ENCODE results near the gene TIMELESS. TPM values are rescaled to one million over a fixed set of nuclear protein-coding genes. Genes with fewer than 3 reads are reported as not detected.
"Not testable (repeated sequence)": the region's sequence is repeated elsewhere in the genome, so short reads cannot be mapped to it uniquely, and the experiment has no call there.

The TIMELESS gene
- polyA plus RNA-seq, 4 donors, result 33.6 to 38.4 (median 36.9) TPM

- DNase-seq (ENCODE audit: low read depth in 4 of 4, low spot score in 3 of 4), result no peak
Observed at GRCh38 chr12:56413392-56413791, 35.8 kb downstream of the TIMELESS start.

DNA sequence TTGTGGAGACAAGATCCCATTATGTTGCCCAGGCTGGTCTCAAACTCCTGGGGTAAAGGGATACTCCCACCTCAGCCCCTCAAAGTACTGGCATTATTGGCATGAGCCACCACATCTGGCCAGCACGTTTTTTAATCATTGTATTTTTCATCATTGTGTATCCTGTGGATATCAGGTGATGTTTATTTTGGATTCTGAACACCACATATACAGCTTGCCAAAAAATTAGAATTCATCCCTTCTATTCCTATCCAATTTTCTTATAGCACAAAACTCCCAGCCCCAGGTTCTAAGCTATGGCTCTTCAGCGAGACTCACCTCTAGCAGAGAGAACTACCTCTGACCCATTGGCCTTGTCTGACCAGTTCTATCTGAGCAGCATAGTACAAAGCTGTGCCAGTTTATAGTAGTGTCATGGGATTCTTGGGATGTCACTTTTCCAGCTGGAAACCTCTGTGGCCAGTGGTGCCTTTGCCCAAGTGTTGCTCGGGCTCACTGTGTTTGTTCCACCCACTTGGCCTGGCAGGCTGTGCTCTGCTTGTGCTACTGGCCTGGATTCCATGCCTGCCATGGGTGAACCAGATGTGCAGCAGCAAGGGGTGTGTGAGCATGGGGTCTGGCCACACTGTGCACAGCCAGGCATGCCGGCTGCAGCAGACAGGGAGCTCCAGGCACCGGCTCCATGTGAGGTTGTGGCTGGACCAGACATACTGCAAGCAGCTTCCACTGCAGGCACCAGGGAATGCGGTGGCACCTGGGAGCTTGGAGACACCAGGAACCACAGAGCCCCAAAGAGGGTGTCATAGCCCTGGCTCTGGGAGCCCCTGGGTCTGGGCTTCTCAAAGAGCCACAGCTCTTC lies 37.2 kb downstream of the TIMELESS start:
- DNase-seq (ENCODE audit: low read depth in 4 of 4, low spot score in 3 of 4), result no peak

DNA sequence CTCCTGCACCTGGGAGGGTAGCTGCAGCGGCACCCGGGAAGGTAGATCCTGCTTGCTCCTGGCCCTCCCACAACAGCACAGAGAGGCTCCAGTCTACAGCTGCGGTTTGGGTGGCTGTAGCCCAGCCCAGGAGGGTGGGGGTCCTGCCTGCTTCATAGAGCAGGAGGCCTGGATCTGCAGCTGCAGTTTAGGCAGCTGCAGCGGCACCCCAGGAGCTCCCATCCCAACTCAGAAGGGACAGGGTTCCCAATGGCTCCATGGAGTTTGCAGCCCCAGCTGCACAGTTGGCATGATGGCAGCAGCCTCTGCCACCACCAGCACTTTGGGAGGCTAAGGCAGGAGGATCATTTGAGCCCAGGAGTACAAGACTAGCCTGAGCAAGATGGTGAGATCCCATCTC lies 38.5 kb downstream of the TIMELESS start:
- DNase-seq (ENCODE audit: low read depth in 4 of 4, low spot score in 3 of 4), result no peak

DNA sequence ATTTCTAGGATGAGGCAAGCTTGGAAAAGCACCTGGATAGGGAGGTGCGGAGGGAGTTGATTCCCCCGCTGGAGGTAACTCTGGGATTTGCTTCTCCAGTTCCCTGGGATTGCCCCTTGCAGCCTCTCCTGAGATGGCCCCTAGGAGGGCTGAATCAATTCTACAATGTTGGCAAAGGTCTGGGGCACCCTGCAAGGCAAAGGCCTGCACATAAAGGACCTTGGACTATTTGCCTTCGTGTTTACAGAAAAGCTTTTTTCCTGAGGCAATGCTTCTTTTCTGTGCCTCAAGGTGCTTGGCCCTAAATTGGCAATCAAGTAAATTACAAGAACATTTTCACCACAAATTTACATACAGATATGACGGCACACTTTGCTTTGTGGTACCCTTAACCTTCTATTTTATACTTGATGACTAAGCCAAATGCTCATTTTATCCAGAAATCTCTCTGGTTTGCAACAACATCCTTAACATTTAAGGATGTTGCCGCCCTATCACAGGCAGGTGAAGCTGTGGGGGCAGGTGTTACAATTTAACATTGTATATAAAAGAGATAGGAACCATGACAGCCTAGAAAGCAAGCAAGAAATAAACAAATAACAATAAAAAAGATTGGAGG lies 40.3 kb downstream of the TIMELESS start:
- DNase-seq (ENCODE audit: low read depth in 4 of 4, low spot score in 3 of 4), result no peak

DNA sequence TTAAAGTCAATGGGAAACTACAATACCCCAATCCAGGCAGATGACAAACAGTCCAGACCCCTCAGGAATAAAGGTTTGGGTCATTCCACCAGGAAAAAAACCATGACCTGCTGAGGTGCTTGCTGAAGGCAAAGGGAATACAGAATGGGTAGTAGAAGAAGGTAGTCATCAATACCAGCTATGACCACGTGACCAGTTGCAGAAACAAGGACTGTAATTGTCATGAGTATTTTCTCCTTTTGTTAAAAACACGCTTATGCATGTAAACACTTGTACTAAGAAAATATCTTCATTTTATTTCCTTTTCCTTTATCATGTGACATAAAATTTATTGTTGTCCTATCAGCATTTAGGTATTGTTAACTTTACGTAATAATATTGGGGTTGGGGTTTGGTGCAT lies 45.0 kb downstream of the TIMELESS start:
- not testable (repeated sequence) for DNase-seq (ENCODE audit: low read depth in 4 of 4, low spot score in 3 of 4)

GRCh38 chr12:56401612-56402011 lies 47.6 kb downstream of the TIMELESS start:
- not testable (repeated sequence) for DNase-seq (ENCODE audit: low read depth in 4 of 4, low spot score in 3 of 4)

- DNase-seq (ENCODE audit: low read depth in 4 of 4, low spot score in 3 of 4), result not testable (repeated sequence)
Observed at GRCh38 chr12:56401125-56401524, 48.1 kb downstream of the TIMELESS start.

GRCh38 chr12:56399466-56399865 lies 49.8 kb downstream of the TIMELESS start:
- not testable (repeated sequence) for DNase-seq (ENCODE audit: low read depth in 4 of 4, low spot score in 3 of 4)

- DNase-seq (ENCODE audit: low read depth in 4 of 4, low spot score in 3 of 4), result no peak
Observed at GRCh38 chr12:56398324-56398723, 50.9 kb downstream of the TIMELESS start.

DNA sequence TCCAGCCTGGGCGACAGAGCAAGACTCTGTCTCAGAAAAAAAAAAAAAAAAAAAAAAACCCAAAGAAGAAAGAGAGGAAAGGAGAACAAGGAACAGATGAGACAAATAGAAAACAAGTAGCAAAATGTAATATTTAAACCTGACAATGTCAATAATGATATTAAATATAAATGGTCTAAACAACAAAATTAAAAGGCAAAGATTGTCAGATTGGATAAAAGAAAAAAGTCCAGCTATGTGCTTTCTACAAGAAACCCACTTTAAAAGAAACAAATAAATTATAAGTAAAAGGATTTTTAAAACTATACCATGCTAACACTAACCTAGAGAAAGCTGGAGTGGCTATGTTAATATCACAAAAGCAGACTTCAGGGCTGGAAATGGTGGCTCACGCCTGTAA lies 56.9 kb downstream of the TIMELESS start:
- no peak for DNase-seq (ENCODE audit: low read depth in 4 of 4, low spot score in 3 of 4)

DNA sequence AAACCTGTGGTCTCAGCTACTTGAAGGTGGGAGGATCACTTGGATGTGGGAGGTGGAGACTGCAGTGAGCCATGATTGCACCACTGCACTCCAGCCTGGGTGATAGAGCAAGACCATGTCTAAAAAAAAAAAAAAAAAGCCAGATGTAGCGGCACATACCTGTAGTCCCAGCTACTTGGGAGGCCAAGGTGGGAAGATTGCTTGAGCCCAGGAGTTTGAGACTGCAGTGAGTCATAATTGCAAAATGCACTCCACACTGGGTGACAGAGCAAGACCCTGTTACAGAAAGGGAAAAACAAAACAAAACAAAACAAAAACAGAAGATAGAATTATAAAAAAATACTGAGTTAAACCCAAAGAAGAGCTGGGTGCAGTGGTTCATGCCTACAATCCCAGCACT lies 57.5 kb downstream of the TIMELESS start:
- DNase-seq (ENCODE audit: low read depth in 4 of 4, low spot score in 3 of 4), result no peak

DNA sequence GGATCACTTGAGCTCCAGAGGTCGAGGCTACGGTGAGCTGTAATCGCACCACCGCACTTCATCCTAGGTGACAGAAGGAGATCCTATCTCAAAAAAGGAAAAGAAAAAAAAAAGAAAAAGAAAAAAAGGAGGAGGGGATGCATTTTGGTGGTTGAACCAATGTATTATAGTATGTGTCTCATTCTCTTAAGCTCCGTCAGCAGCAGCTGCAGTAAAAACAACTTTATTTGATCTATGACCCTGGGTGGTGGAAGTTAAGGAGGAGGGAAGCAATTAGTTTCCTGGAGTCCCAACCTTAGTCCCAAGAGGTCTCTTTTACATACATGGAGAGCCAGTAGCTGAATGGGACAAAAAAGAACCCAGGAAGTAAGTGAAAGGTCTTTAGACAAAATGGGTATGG lies 59.8 kb downstream of the TIMELESS start:
- DNase-seq (ENCODE audit: low read depth in 4 of 4, low spot score in 3 of 4), result peak in 1 of 4 donors; percentile 27

- peak in 1 of 4 donors; percentile 28 for DNase-seq (ENCODE audit: low read depth in 4 of 4, low spot score in 3 of 4)
Observed at GRCh38 chr12:56387152-56387736, 62.0 kb downstream of the TIMELESS start.

DNA sequence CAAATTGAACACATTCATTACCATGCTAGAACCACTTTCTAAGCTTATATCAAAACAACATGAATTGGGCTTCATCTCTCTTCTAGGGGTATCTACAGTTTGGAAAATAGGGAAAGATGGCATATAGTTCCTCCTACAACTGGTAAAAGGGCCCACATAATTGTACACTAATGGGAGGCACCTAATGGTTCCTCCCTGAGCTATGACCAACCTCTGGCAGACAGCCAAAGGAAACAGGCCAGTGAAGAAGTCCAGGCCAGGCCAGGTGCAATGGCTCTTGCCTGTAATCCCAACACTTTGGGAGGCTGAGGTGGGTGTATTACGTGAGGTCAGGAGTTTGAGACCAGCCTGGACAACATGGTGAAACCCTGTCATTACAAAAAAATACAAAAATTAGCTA lies 63.4 kb downstream of the TIMELESS start:
- no peak for DNase-seq (ENCODE audit: low read depth in 4 of 4, low spot score in 3 of 4)

DNA sequence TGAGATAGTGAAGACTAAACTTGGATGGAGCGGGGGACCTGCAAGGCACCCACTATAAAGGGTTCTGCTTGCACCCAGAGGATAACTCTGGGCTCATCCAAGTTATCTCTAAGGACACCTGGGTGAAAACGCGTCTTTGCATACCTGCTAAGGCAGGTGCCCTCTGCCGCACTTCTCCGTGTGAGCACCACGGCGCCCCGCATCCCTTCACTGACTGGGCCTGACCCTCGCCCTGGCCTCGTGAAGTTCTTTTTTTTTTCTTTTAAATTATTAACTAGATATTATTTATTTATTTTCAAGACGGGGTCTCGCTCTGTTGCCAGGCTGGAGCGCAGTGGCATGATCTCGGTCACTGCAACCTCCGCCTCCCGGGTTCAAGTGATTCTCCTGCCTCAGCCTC lies 66.6 kb downstream of the TIMELESS start:
- DNase-seq (ENCODE audit: low read depth in 4 of 4, low spot score in 3 of 4), result no peak

DNA sequence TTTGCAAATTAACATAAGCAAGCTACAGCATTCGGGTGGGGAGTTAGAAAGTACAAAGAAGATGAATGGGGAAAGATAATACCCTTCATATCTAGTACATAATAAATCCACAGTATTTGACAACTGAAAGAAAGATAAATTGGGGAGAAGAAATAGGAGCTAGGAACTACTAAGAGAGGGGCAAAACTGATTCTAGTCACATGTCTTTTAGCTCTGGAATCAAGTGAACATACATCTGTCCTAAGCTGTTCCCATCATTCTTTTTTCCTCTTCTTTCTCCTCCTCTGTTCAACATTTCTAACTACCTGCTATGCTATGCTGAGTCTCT lies 71.3 kb downstream of the TIMELESS start:
- DNase-seq (ENCODE audit: low read depth in 4 of 4, low spot score in 3 of 4), result no peak

DNA sequence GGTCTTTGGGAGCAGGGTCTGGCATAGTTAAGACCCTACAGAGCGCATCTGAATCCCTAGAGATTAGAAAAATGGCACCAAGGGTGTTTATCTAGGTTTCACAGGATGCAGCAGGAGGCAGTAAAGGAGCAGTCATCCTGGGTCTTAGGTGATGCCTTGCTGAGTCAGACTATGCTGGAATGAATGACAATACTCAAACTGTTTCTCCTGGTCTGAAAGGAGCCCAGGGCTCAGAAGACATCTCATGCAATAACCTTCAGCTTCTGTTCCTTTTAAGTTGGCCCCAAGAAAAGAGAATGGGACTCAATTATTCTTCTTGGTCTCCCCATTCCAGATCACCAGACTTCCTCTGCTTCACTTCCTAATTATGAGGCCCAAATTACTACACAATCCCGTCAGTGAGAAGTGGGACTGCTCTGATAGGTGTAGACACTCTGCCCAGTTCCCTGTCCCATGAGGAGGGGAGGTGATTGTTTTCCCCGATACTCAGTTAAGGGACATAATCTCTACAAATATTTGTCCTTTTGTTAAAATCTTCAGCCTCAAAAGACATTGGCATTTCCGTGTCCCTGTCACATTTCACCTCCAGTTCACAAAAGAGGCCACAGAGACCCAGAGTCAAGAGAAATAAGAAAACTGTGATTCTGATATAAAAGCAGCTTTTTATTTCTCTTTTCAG lies 71.8 kb downstream of the TIMELESS start:
- no peak for DNase-seq (ENCODE audit: low read depth in 4 of 4, low spot score in 3 of 4)

- no peak for DNase-seq (ENCODE audit: low read depth in 4 of 4, low spot score in 3 of 4)
Observed at GRCh38 chr12:56375598-56376434, 73.4 kb downstream of the TIMELESS start.

DNA sequence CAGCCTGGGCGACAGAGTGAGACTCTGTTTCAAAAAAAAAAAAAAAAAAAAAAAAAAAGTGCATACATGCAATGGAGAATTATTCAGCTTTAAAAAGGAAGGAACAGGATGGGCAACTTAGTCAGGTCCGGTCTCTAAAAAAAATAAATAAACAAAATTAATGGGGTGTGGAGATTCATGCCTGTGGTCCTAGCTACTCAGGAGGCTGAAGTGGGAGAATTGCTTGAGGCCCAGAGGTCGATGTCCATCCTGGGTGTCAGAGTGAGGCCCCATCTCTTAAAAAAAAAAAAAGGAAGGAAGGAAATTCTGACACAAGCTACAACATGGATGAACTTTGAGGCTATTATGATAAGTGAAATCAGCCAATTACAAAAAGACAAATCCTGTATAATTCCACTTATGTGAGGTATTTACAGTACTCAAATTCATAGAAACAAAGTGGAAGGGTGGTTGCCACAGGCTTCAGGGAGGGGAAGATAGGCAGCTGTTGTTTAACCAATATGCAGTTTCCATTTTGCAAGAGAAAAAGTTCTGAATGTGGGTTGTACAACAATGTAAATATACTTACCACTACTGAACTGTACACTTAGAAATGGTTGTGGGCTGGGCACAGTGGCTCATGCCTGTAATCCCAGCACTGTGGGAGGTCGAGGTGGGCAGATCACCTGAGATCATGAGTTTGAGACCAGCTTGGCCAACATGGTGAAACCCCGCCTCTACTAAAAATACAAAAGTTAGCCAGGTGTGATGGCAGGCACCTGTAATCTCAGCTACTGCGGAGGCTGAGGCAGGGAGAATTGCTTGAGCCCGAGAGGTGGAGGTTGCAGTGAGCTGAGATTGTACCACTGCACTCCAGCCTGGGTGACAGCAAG lies 74.3 kb downstream of the TIMELESS start:
- no peak for DNase-seq (ENCODE audit: low read depth in 4 of 4, low spot score in 3 of 4)
